Activated CD4-positive, CD25-positive, alpha-beta regulatory T cell treated with anti-CD3 and anti-CD28 coated beads, Interleukin-2, amount 50 U/mL, for 24 hours (primary cell): ENCODE data around the gene SIGMAR1.
"Not testable (repeated sequence)": the region's sequence is repeated elsewhere in the genome, so short reads cannot be mapped to it uniquely, and the experiment has no call there.

Experiments used
- ATAC-seq, 2 donors: fragments of 150-1000 bp; cut with Tn5 transposase; one replicate each; pipeline ENCODE4 v1.10.0; 2021; ENCODE audit warnings: mild to moderate bottlenecking in 1 of 2, moderate library complexity in 1 of 2

The SIGMAR1 gene

GRCh38 chr9:34654323-34655051 is 16.9 kb upstream of the SIGMAR1 start:
- ATAC-seq: no peak

GRCh38 chr9:34653151-34654072 is 15.8 kb upstream of the SIGMAR1 start:
- ATAC-seq: no peak

- ATAC-seq: no peak
These were observed 15.0 kb upstream of the SIGMAR1 start for GRCh38 chr9:34652602-34653000.

- ATAC-seq: peak; percentile 90 to 92
These were observed 14.5 kb upstream of the SIGMAR1 start, which contains the start of gene IL11RA for GRCh38 chr9:34651876-34652601. TSS of gene IL11RA (plus strand) at chr9:34652185. CDS start at chr9:34655218, 3,033 bp downstream.

- ATAC-seq: no peak
These were observed 13.7 kb upstream of the SIGMAR1 start for GRCh38 chr9:34651321-34651720.

GRCh38 chr9:34650816-34651215 is 13.2 kb upstream of the SIGMAR1 start:
- no peak for ATAC-seq

- no peak for ATAC-seq
These were observed 11.1 kb upstream of the SIGMAR1 start for GRCh38 chr9:34648673-34649072.

- ATAC-seq: no peak
These were observed 10.1 kb upstream of the SIGMAR1 start for GRCh38 chr9:34647651-34648050.

GRCh38 chr9:34647084-34647403 is 9.5 kb upstream of the SIGMAR1 start:
- no peak for ATAC-seq

- ATAC-seq: peak; percentile 89
These were observed 8.9 kb upstream of the SIGMAR1 start, which contains the start of gene GALT for GRCh38 chr9:34646211-34647083. TSS of gene GALT (plus strand) at chr9:34646675. CDS start at chr9:34646705, 30 bp downstream.

GRCh38 chr9:34644766-34645314 is 7.3 kb upstream of the SIGMAR1 start:
- no peak for ATAC-seq

GRCh38 chr9:34642679-34643078 is 5.1 kb upstream of the SIGMAR1 start:
- ATAC-seq: no peak

GRCh38 chr9:34639322-34639721 is 1.7 kb upstream of the SIGMAR1 start:
- not testable (repeated sequence) for ATAC-seq

GRCh38 chr9:34638138-34638445 is 505 bp upstream of the SIGMAR1 start:
- no peak for ATAC-seq

- ATAC-seq: peak; percentile 2 to 7
These were observed 714 bp downstream of the SIGMAR1 start for GRCh38 chr9:34636791-34637355.

- ATAC-seq: no peak
These were observed 2.0 kb downstream of the SIGMAR1 start for GRCh38 chr9:34635556-34635955.

GRCh38 chr9:34634551-34635248 is 2.9 kb downstream of the SIGMAR1 start:
- ATAC-seq: no peak

- ATAC-seq: peak in 1 of 2 donors; percentile 21
These were observed 3.6 kb downstream of the SIGMAR1 start for GRCh38 chr9:34633851-34634550.

GRCh38 chr9:34633166-34633565 is 4.4 kb downstream of the SIGMAR1 start:
- ATAC-seq: no peak
